Body of pancreas (tissue), 4 donors: ENCODE measurements around the gene GMPR. TPM values are rescaled to one million over a fixed set of nuclear protein-coding genes. Genes with fewer than 3 reads are reported as not detected.
A peak's percentile ranks its signal among the peaks of the same experiment; 100 is the strongest.

Experiments used
- ATAC-seq: fragments of 150-250 bp; one replicate; pipeline ENCODE4 v1.9.1; 2016
- DNase-seq, 4 donors: peaks; one replicate each; pipeline ENCODE4 v3.0.0-alpha.2; 2019
- H3K27ac ChIP-seq, 4 donors: fragments of 200-600 bp; sonication (generic); 1 replicate in 3 of 4; 2 replicates in 1 of 4; pipeline versions ENCODE4 v1.5.1 to v1.6.1; 2016 to 2019; ENCODE audit warnings: mild to moderate bottlenecking in 1 of 4, mixed read lengths in 1 of 4, moderate library complexity in 1 of 4
- H3K27me3 ChIP-seq, 2 donors: fragments of 200-600 bp; sonication (generic); one replicate each; pipeline ENCODE4 v1.6.0; 2016; ENCODE audit warnings: mild to moderate bottlenecking in 1 of 2
- H3K36me3 ChIP-seq, 2 donors: fragments of 200-600 bp; sonication (generic); replicated peaks in 1 of 2; 2 replicates each; pipeline ENCODE4 v1.5.1; 2016; ENCODE audit warnings: low read depth in 2 of 2; ENCODE audit not compliant: insufficient read depth in 1 of 2
- H3K4me1 ChIP-seq: fragments of 200-600 bp; sonication (generic); one replicate; pipeline ENCODE4 v1.6.0; 2016
- H3K4me3 ChIP-seq, 2 donors: fragments of 200-600 bp; sonication (generic); 1 replicate in 1 of 2; 2 replicates in 1 of 2; pipeline ENCODE4 v1.5.1; 2016 to 2019
- H3K9me3 ChIP-seq, 3 donors: fragments of 200-600 bp; sonication (generic); 1 replicate in 2 of 3; 2 replicates in 1 of 3; pipeline ENCODE4 v1.5.1; 2016
- POLR2A ChIP-seq, 3 donors: fragments of 450-650 bp; IDR thresholded peaks; one replicate each; pipeline ENCODE4 v1.6.1; 2016; ENCODE audit warnings: antibody characterized with exemption in 3 of 3, mild to moderate bottlenecking in 2 of 3
- WGBS, 2 donors: methylation state at CpG; one replicate each; pipeline ENCODE4 v1.1.5; 2017; 5-methylcytosine and 5-hydroxymethylcytosine counted together
- intact Hi-C: fragments of 100-400 bp; cut with DNase I; formaldehyde crosslinking; loops from one replicate; pipeline ENCODE4 v1.15.1; 2023
- total RNA-seq, 2 donors: library from RNA; depleted of rRNA; stranded (reverse); fragments of >200 nt; gene quantifications; one replicate each; pipeline ENCODE4 v1.1.0, GENCODE V29; 2016
- TF ChIP-seq, protein P1 (sequence below), 7 experiments: fragments of 450-650 bp in 4 of 7; fragments of 200-600 bp in 3 of 7; sonication (generic) in 3 of 7; IDR thresholded peaks; one replicate each; pipeline ENCODE4 v1.5.1; 2016 to 2019; ENCODE audit warnings: antibody characterized with exemption in 7 of 7

Gene GMPR
- total RNA-seq, 2 donors from 2014 or later, result 7.9 to 14.0 TPM

- no peak for DNase-seq
- H3K4me1 ChIP-seq, result peaks cover 7% of the 10 kb centered on the region
- no peak overlapping the region for H3K27ac ChIP-seq
- intact Hi-C loops, result no loop called here
- H3K27me3 ChIP-seq, result no peaks in the 10 kb centered on the region
- H3K4me3 ChIP-seq, result no peak overlapping the region
- ATAC-seq, result no peak
- H3K9me3 ChIP-seq, result no peaks in the 10 kb centered on the region
- 96 to 97% methylated on average over 11 of the region's 11 CpGs for WGBS, 2 donors
- no peak for TF ChIP-seq POLR2A (IDR thresholded peaks at IDR 0.05)
- H3K36me3 ChIP-seq, result peaks cover 4 to 7% of the 10 kb centered on the region in 2 donors
These were observed 83.4 kb downstream of the GMPR start for GRCh38 chr6:16321826-16322225.

GRCh38 chr6:16322666-16323312 lies 84.4 kb downstream of the GMPR start:
- Histone ChIP-seq H3K27me3 (no peaks in the 10 kb centered on the region), H3K4me1 (peaks cover 7% of the 10 kb centered on the region), H3K27ac (peak overlapping the region; percentile 20 to 67 (median 45)), H3K9me3 (no peaks in the 10 kb centered on the region), H3K36me3 (peaks cover 4 to 10% of the 10 kb centered on the region in 2 donors), H3K4me3 (no peak overlapping the region)
- DNase-seq (peak; percentile 39 to 78 (median 54)), ATAC-seq (peak; percentile 65)
- 48% methylated on average over 10 to 11 of the region's 11 CpGs for WGBS, 2 donors
- peak in 1 of 3 donors; percentile 37 for TF ChIP-seq POLR2A (IDR thresholded peaks at IDR 0.05)
- TF ChIP-seq, protein P1, sequence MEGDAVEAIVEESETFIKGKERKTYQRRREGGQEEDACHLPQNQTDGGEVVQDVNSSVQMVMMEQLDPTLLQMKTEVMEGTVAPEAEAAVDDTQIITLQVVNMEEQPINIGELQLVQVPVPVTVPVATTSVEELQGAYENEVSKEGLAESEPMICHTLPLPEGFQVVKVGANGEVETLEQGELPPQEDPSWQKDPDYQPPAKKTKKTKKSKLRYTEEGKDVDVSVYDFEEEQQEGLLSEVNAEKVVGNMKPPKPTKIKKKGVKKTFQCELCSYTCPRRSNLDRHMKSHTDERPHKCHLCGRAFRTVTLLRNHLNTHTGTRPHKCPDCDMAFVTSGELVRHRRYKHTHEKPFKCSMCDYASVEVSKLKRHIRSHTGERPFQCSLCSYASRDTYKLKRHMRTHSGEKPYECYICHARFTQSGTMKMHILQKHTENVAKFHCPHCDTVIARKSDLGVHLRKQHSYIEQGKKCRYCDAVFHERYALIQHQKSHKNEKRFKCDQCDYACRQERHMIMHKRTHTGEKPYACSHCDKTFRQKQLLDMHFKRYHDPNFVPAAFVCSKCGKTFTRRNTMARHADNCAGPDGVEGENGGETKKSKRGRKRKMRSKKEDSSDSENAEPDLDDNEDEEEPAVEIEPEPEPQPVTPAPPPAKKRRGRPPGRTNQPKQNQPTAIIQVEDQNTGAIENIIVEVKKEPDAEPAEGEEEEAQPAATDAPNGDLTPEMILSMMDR (IDR thresholded peaks at IDR 0.05), result no peak
- intact Hi-C loops, result no loop called here

DNA sequence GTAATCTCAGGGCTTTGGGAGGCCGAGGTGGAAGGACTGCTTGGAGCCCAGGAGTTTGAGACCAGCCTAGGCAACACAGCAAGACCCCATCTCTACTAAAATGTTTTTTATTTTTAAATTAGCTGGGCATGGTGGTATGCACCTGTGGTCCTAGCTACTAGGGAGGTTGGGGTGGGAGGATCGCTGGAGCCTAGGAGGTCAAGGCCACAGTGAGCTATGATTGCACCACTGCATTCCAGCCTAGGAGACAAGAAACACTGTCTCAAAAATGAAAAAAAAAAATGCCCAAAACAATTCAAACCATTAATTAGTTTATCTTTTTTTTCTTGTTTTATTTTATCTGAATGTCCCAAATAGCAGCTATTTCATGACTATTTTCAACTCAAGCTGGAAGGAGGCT lies 85.8 kb downstream of the GMPR start:
- peaks cover 7% of the 10 kb centered on the region for H3K4me1 ChIP-seq
- H3K4me3 ChIP-seq, result no peak overlapping the region
- 83 to 90% methylated on average over 2 of the region's 2 CpGs for WGBS, 2 donors
- no peak for DNase-seq
- TF ChIP-seq POLR2A (IDR thresholded peaks at IDR 0.05), result no peak
- TF ChIP-seq, protein P1 (IDR thresholded peaks at IDR 0.05), result no peak
- intact Hi-C loops, result no loop called here
- ATAC-seq, result no peak
- no peaks in the 10 kb centered on the region for H3K27me3 ChIP-seq
- peaks cover 4 to 10% of the 10 kb centered on the region in 2 donors for H3K36me3 ChIP-seq
- H3K9me3 ChIP-seq, result no peaks in the 10 kb centered on the region
- H3K27ac ChIP-seq, result no peak overlapping the region

DNA sequence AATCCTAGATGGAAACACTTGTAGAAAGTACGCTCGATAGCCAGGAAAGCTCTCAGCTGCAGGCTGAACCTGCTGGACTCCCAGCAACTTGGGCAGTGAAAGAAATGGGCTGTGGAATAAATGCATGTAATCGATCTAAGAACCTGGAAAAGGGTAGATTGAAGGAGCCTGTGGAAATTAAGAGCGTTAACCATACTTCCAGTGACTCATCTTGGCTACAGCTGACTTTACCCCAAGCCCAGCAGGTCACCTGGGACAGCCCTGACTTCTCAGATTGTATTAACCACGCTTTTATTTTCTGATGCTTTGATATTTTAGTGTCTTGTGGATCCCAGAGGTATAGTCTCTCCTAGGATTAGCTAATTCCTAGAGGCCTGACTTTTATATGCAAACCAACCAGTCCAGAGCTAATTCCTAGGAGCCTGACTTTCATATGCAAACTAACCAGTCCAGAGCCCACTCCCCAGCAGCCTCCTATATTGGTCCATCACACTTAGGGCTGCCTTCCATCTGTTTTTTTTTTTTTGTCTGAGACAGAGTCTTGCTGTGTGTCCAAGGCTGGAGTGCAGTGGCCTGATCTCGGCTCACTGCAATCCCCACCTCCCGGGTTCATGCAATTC lies 86.3 kb downstream of the GMPR start:
- Histone ChIP-seq H3K9me3 (no peaks in the 10 kb centered on the region), H3K36me3 (peaks cover 4 to 10% of the 10 kb centered on the region in 2 donors), H3K4me1 (peaks cover 7% of the 10 kb centered on the region), H3K27me3 (no peaks in the 10 kb centered on the region), H3K4me3 (no peak overlapping the region), H3K27ac (no peak overlapping the region)
- intact Hi-C loops, result no loop called here
- 89 to 91% methylated on average over 7 of the region's 7 CpGs for WGBS, 2 donors
- ATAC-seq, result no peak
- no peak for DNase-seq
- no peak for TF ChIP-seq POLR2A (IDR thresholded peaks at IDR 0.05)
- TF ChIP-seq, protein P1 (IDR thresholded peaks at IDR 0.05), result no peak

GRCh38 chr6:16326531-16326930 lies 88.1 kb downstream of the GMPR start:
- peaks cover 4 to 10% of the 10 kb centered on the region in 2 donors for H3K36me3 ChIP-seq
- no peak for ATAC-seq
- TF ChIP-seq, protein P1 (IDR thresholded peaks at IDR 0.05), result no peak
- no peak for TF ChIP-seq POLR2A (IDR thresholded peaks at IDR 0.05)
- H3K27me3 ChIP-seq, result no peaks in the 10 kb centered on the region
- no peak overlapping the region for H3K4me3 ChIP-seq
- no peaks in the 10 kb centered on the region for H3K4me1 ChIP-seq
- 97% methylated on average over 13 to 22 of the region's 22 CpGs for WGBS, 2 donors
- no peaks in the 10 kb centered on the region for H3K9me3 ChIP-seq
- no peak for DNase-seq
- no peak overlapping the region for H3K27ac ChIP-seq
- intact Hi-C loops, result no loop called here
